ENCODE results near the gene PTX4.
"Not testable (repeated sequence)": the region's sequence is repeated elsewhere in the genome, so short reads cannot be mapped to it uniquely, and the experiment has no call there.

Gene PTX4

GRCh38 chr16:1443980-1444729 is 44.6 kb downstream of the PTX4 start, which contains the start of gene CCDC154:
Gene CCDC154 (minus strand): TSS chr16:1444556. CDS start chr16:1444322, 234 bp downstream.
- no peak for DNase-seq (ENCODE audit: low spot score)

- DNase-seq (ENCODE audit: low spot score), result no peak
Measured at GRCh38 chr16:1443403-1443973, 45.3 kb downstream of the PTX4 start.

- no peak for DNase-seq (ENCODE audit: low spot score)
Measured at GRCh38 chr16:1442697-1443096, 46.0 kb downstream of the PTX4 start.

- DNase-seq (ENCODE audit: low spot score), result no peak
Measured at GRCh38 chr16:1441391-1441829, 47.3 kb downstream of the PTX4 start.

- DNase-seq (ENCODE audit: low spot score), result not testable (repeated sequence)
Measured at GRCh38 chr16:1439699-1440074, 49.1 kb downstream of the PTX4 start.

- DNase-seq (ENCODE audit: low spot score), result no peak
Measured at GRCh38 chr16:1439058-1439698, 49.6 kb downstream of the PTX4 start.

- no peak for DNase-seq (ENCODE audit: low spot score)
Measured at GRCh38 chr16:1438229-1439057, 50.3 kb downstream of the PTX4 start.

- DNase-seq (ENCODE audit: low spot score), result no peak
Measured at GRCh38 chr16:1437606-1438005, 51.1 kb downstream of the PTX4 start.

- no peak for DNase-seq (ENCODE audit: low spot score)
Measured at GRCh38 chr16:1436731-1437355, 51.9 kb downstream of the PTX4 start.

- no peak for DNase-seq (ENCODE audit: low spot score)
Measured at GRCh38 chr16:1435921-1436697, 52.6 kb downstream of the PTX4 start.
